Activated naive CD4-positive, alpha-beta T cell treated with anti-CD3 and anti-CD28 coated beads, Interleukin-2, amount 50 U/mL, for 72 hours (primary cell): ENCODE measurements around the gene PCDHA11. TPM values are rescaled to one million over a fixed set of nuclear protein-coding genes. Genes with fewer than 3 reads are reported as not detected.

Experiments
- ATAC-seq, 2 donors: fragments of 150-1000 bp; cut with Tn5 transposase; 2 replicates each; pipeline ENCODE4 v1.10.0; 2021; ENCODE audit warnings: mild to moderate bottlenecking in 2 of 2, moderate library complexity in 2 of 2
- DNase-seq, 2 donors: peaks; one replicate each; pipeline ENCODE4 v3.0.0; 2021 to 2022; ENCODE audit warnings: low spot score in 2 of 2
- H3K27ac Mint-ChIP-seq, 2 donors: one replicate each; pipeline ENCODE4 v1.8.0; 2022; ENCODE audit warnings: mild to moderate bottlenecking in 2 of 2, mixed read lengths in 2 of 2
- H3K36me3 Mint-ChIP-seq, 2 donors: one replicate each; pipeline ENCODE4 v1.8.0; 2022; ENCODE audit warnings: mixed read lengths in 2 of 2
- H3K9me3 Mint-ChIP-seq, 2 donors: one replicate each; pipeline ENCODE4 v1.8.0; 2022; ENCODE audit warnings: mixed read lengths in 2 of 2
- total RNA-seq, 2 donors: library from RNA; stranded (reverse); gene quantifications; one replicate each; pipeline ENCODE4 v1.2.3, GENCODE V29; 2022

Gene PCDHA11
- total RNA-seq, 2 donors from 2014 or later = not detected

DNA sequence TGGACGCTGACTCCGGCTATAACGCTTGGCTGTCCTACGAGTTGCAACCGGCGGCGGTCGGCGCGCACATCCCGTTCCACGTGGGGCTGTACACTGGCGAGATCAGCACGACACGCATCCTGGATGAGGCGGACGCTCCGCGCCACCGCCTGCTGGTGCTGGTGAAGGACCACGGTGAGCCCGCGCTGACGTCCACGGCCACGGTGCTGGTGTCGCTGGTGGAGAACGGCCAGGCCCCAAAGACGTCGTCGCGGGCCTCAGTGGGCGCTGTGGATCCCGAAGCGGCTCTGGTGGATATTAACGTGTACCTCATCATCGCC, 8.5 kb downstream of the PCDHA11 start:
- ATAC-seq (no peak), DNase-seq (no peak)
- peaks cover 25 to 33% of the 10 kb centered on the region in 2 donors for H3K9me3 Mint-ChIP-seq
- H3K36me3 Mint-ChIP-seq = peaks cover 14 to 32% of the 10 kb centered on the region in 2 donors
- no peak overlapping the region for H3K27ac Mint-ChIP-seq

DNA sequence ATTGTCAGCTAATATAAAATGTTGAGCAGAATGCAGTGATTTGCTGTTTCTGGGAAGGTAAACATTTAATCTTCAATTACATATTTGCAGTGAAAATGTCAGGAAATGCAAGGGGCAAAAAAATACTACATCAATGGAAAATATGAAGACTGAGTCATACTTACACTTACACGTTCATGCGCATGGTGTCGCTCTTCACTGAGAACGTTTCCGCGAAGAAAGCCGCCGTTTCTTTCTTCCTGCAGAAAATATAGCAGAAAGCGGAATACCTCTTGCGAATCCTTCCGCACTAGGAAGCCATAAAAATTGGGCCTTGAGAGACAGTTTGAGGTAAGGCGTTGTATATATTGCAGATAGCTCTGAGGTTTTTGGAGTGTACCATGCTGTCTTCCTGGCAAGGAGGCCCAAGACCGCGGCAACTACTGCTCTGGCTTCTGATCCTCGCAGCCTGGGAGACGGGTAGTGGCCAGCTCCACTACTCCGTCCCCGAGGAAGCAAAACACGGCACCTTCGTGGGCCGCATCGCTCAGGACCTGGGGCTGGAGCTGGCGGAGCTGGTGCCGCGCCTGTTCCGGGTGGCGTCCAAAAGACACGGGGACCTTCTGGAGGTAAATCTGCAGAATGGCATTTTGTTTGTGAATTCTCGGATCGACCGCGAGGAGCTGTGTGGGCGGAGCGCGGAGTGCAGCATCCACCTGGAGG, 13.3 kb downstream of the PCDHA11 start, which contains the start of gene PCDHA13:
TSS of gene PCDHA13 (plus strand) at position 236 of the 702 bp plus-strand sequence. CDS start at position 381, 145 bp downstream.
- Mint-ChIP-seq H3K27ac (no peak within 1 kb of the TSS), H3K36me3 (peaks cover 16 to 27% of the 10 kb centered on the region in 2 donors), H3K9me3 (peaks cover 21 to 32% of the 10 kb centered on the region in 2 donors)
- DNase-seq (no peak), ATAC-seq (no peak)

DNA sequence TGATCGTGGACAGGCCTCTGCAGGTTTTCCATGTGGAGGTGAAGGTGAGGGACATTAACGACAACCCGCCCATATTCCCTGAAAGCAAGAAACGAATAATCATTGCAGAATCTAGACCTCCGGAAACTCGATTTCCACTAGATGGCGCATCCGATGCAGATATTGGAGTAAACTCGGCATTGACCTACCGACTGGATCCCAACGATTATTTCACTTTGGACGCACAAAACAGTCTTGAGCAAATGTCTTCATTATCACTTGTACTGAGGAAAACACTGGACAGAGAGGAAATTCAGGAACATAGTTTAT, 13.8 kb downstream of the PCDHA11 start:
- ATAC-seq (no peak), DNase-seq (no peak)
- Mint-ChIP-seq H3K9me3 (peaks cover 24 to 36% of the 10 kb centered on the region in 2 donors), H3K36me3 (peaks cover 16 to 27% of the 10 kb centered on the region in 2 donors), H3K27ac (no peak overlapping the region)

GRCh38 chr5:140883373-140883772, 14.6 kb downstream of the PCDHA11 start:
- DNase-seq (no peak), ATAC-seq (no peak)
- Mint-ChIP-seq H3K9me3 (peaks cover 24 to 36% of the 10 kb centered on the region in 2 donors), H3K36me3 (peaks cover 16 to 27% of the 10 kb centered on the region in 2 donors), H3K27ac (no peak overlapping the region)

GRCh38 chr5:140883927-140884697, 15.4 kb downstream of the PCDHA11 start:
- ATAC-seq = no peak
- H3K36me3 Mint-ChIP-seq = peaks cover 16 to 27% of the 10 kb centered on the region in 2 donors
- peaks cover 22 to 32% of the 10 kb centered on the region in 2 donors for H3K9me3 Mint-ChIP-seq
- no peak overlapping the region for H3K27ac Mint-ChIP-seq
- no peak for DNase-seq

- ATAC-seq = no peak
- peaks cover 15 to 22% of the 10 kb centered on the region in 2 donors for H3K9me3 Mint-ChIP-seq
- DNase-seq = no peak
- no peak overlapping the region for H3K27ac Mint-ChIP-seq
- peaks cover 0 to 13% of the 10 kb centered on the region in 2 donors for H3K36me3 Mint-ChIP-seq
These were observed 47.6 kb downstream of the PCDHA11 start for GRCh38 chr5:140916325-140916724.

Other genes starting within 250 kb of the PCDHA11 start
- gene CD14, start 235.8 kb upstream of the PCDHA11 start, total RNA-seq = 1 to 10 TPM in 1 of 2 donors, under 1 TPM in 1; 0.56 to 1.6 TPM
- 10 to 100 TPM; 28.7 to 30.2 TPM for gene TMCO6, start 229.5 kb upstream of the PCDHA11 start, total RNA-seq
- 10 to 100 TPM; 68.4 to 71.8 TPM for gene NDUFA2, start 221.3 kb upstream of the PCDHA11 start, total RNA-seq
- gene IK, start 221.1 kb upstream of the PCDHA11 start, total RNA-seq = 100 to 1,000 TPM in 1 of 2 donors, 10 to 100 TPM in 1; 87.6 to 108 TPM
- gene WDR55, start 204.1 kb upstream of the PCDHA11 start, total RNA-seq = 10 to 100 TPM; 32.5 to 36.3 TPM
- 1 to 10 TPM in 1 of 2 donors, under 1 TPM in 1; 0.82 to 3.4 TPM for gene DND1, start 195.4 kb upstream of the PCDHA11 start, total RNA-seq
- gene HARS1, start 177.6 kb upstream of the PCDHA11 start, total RNA-seq = 10 to 100 TPM; 78.9 to 94.6 TPM
- 10 to 100 TPM; 29.8 to 34.1 TPM for gene HARS2, start 177.5 kb upstream of the PCDHA11 start, total RNA-seq
- gene ZMAT2, start 168.5 kb upstream of the PCDHA11 start, total RNA-seq = 10 to 100 TPM; 50.9 to 72.1 TPM
- gene PCDHA1, start 82.8 kb upstream of the PCDHA11 start, total RNA-seq = not detected
- under 1 TPM in 1 of 2 donors, not detected in 1; 0.09 TPM for gene PCDHA2, start 74.1 kb upstream of the PCDHA11 start, total RNA-seq
- gene PCDHA3, start 67.9 kb upstream of the PCDHA11 start, total RNA-seq = not detected
- gene PCDHA4, start 61.9 kb upstream of the PCDHA11 start, total RNA-seq = not detected
- gene PCDHA5, start 47.3 kb upstream of the PCDHA11 start, total RNA-seq = not detected
- not detected for gene PCDHA6, start 41.0 kb upstream of the PCDHA11 start, total RNA-seq
- gene PCDHA7, start 34.7 kb upstream of the PCDHA11 start, total RNA-seq = not detected
- gene PCDHA8, start 27.8 kb upstream of the PCDHA11 start, total RNA-seq = not detected
- gene PCDHA9, start 20.6 kb upstream of the PCDHA11 start, total RNA-seq = not detected
- not detected for gene PCDHA10, start 13.1 kb upstream of the PCDHA11 start, total RNA-seq
- gene PCDHA12, start 6.4 kb downstream of the PCDHA11 start, total RNA-seq = not detected
- not detected for gene PCDHA13, start 13.2 kb downstream of the PCDHA11 start, total RNA-seq
- gene PCDHAC1, start 57.3 kb downstream of the PCDHA11 start, total RNA-seq = not detected
- not detected for gene PCDHAC2, start 97.5 kb downstream of the PCDHA11 start, total RNA-seq
- gene PCDHB1, start 182.4 kb downstream of the PCDHA11 start, total RNA-seq = not detected
- not detected for gene PCDHB2, start 225.7 kb downstream of the PCDHA11 start, total RNA-seq
- gene PCDHB3, start 231.5 kb downstream of the PCDHA11 start, total RNA-seq = not detected